Breast epithelium (tissue), 4 donors: ENCODE data around the gene TOR4A. TPM values are rescaled to one million over a fixed set of nuclear protein-coding genes. Genes with fewer than 3 reads are reported as not detected.

Experiments
- DNase-seq, 2 donors: peaks; one replicate each; pipeline ENCODE4 v3.0.0-alpha.2; 2019; ENCODE audit warnings: low spot score in 2 of 2
- H3K27ac ChIP-seq, 2 donors: fragments of 200-600 bp; sonication (generic) in 1 of 2; one replicate each; pipeline ENCODE4 v1.5.1; 2016 to 2019; ENCODE audit warnings: mild to moderate bottlenecking in 1 of 2
- H3K27me3 ChIP-seq, 2 donors: fragments of 200-600 bp; sonication (generic) in 1 of 2; one replicate each; pipeline versions ENCODE4 v1.5.1 to v1.6.0; 2017 to 2019; ENCODE audit warnings: control low read depth in 1 of 2, mild to moderate bottlenecking in 1 of 2
- H3K36me3 ChIP-seq: fragments of 200-600 bp; one replicate; pipeline ENCODE4 v1.5.1; 2019
- H3K4me1 ChIP-seq, 2 donors: fragments of 200-600 bp; sonication (generic); one replicate each; pipeline ENCODE4 v1.5.1; 2016 to 2019; ENCODE audit warnings: control low read depth in 1 of 2
- H3K4me3 ChIP-seq, 3 donors: fragments of 200-600 bp; sonication (generic); 1 replicate in 2 of 3; 2 replicates in 1 of 3; pipeline ENCODE4 v1.5.1; 2016 to 2019; ENCODE audit warnings: mild to moderate bottlenecking in 3 of 3, moderate library complexity in 2 of 3
- H3K9me3 ChIP-seq, 2 donors: fragments of 200-600 bp; sonication (generic) in 1 of 2; one replicate each; pipeline ENCODE4 v1.5.1; 2016 to 2019; ENCODE audit warnings: control low read depth in 1 of 2
- CTCF ChIP-seq, 3 donors: fragments of 450-650 bp; IDR thresholded peaks; one replicate each; pipeline ENCODE4 v1.5.1; 2016 to 2017; ENCODE audit warnings: antibody characterized with exemption in 3 of 3, mild to moderate bottlenecking in 3 of 3, moderate library complexity in 3 of 3
- POLR2A ChIP-seq: fragments of 450-650 bp; IDR thresholded peaks from one replicate; pipeline ENCODE4 v1.6.1; 2016; ENCODE audit warnings: antibody characterized with exemption, mild to moderate bottlenecking, moderate library complexity
- POLR2AphosphoS5 ChIP-seq, 3 donors: sonication (generic); formaldehyde crosslinking; IDR thresholded peaks; one replicate each; pipeline ENCODE4 v1.6.1; 2017; ENCODE audit warnings: antibody characterized with exemption in 3 of 3
- intact Hi-C: fragments of 100-400 bp; cut with DNase I; formaldehyde crosslinking; loops from one replicate; pipeline ENCODE4 v1.15.1; 2023; ENCODE audit warnings: low total_unique reads
- total RNA-seq, 3 donors: library from RNA; depleted of rRNA; stranded (reverse); fragments of >200 nt; gene quantifications; one replicate each; pipeline ENCODE4 v1.1.0, GENCODE V29; 2016

The TOR4A gene
- total RNA-seq, 3 donors from 2014 or later: 2.9 to 5.4 (median 3.7) TPM

GRCh38 chr9:137317021-137317717, 39.6 kb downstream of the TOR4A start:
- Histone ChIP-seq H3K36me3 (no peaks in the 10 kb centered on the region), H3K4me3 (no peak overlapping the region), H3K4me1 (peaks cover 0 to 7% of the 10 kb centered on the region in 2 donors), H3K27me3 (no peaks in the 10 kb centered on the region), H3K9me3 (no peaks in the 10 kb centered on the region), H3K27ac (peak overlapping the region in 1 of 2 donors; percentile 45)
- peak in 1 of 2 donors; percentile 49 for DNase-seq
- TF ChIP-seq POLR2AphosphoS5 (IDR thresholded peaks at IDR 0.05) (no peak), CTCF (IDR thresholded peaks at IDR 0.05) (no peak), POLR2A (no peak)
- intact Hi-C loops: no loop called here

GRCh38 chr9:137317718-137318511, 40.4 kb downstream of the TOR4A start:
- H3K4me1 ChIP-seq: peaks cover 0 to 7% of the 10 kb centered on the region in 2 donors
- intact Hi-C loops: no loop called here
- no peaks in the 10 kb centered on the region for H3K36me3 ChIP-seq
- TF ChIP-seq CTCF (IDR thresholded peaks at IDR 0.05) (no peak), POLR2A (no peak), POLR2AphosphoS5 (IDR thresholded peaks at IDR 0.05) (no peak)
- peak overlapping the region in 1 of 2 donors; percentile 45 for H3K27ac ChIP-seq
- H3K27me3 ChIP-seq: no peaks in the 10 kb centered on the region
- no peaks in the 10 kb centered on the region for H3K9me3 ChIP-seq
- no peak overlapping the region for H3K4me3 ChIP-seq
- no peak for DNase-seq

- no peak for DNase-seq
- intact Hi-C loops: no loop called here
- Histone ChIP-seq H3K27me3 (no peaks in the 10 kb centered on the region), H3K27ac (peak overlapping the region; percentile 8 to 45), H3K36me3 (no peaks in the 10 kb centered on the region), H3K4me3 (peak overlapping the region in 1 of 3 donors; percentile 4), H3K9me3 (no peaks in the 10 kb centered on the region), H3K4me1 (peaks cover 0 to 7% of the 10 kb centered on the region in 2 donors)
- TF ChIP-seq POLR2A (no peak), POLR2AphosphoS5 (IDR thresholded peaks at IDR 0.05) (no peak), CTCF (IDR thresholded peaks at IDR 0.05) (no peak)
Measured at GRCh38 chr9:137318602-137319001, 41.1 kb downstream of the TOR4A start.

GRCh38 chr9:137319011-137319738, 41.6 kb downstream of the TOR4A start:
- intact Hi-C loops: no loop called here
- peak in 1 of 2 donors; percentile 50 for DNase-seq
- peak overlapping the region in 1 of 3 donors; percentile 4 for H3K4me3 ChIP-seq
- no peaks in the 10 kb centered on the region for H3K27me3 ChIP-seq
- TF ChIP-seq POLR2AphosphoS5 (IDR thresholded peaks at IDR 0.05) (no peak), POLR2A (no peak), CTCF (IDR thresholded peaks at IDR 0.05) (no peak)
- H3K36me3 ChIP-seq: no peaks in the 10 kb centered on the region
- H3K27ac ChIP-seq: peak overlapping the region in 1 of 2 donors; percentile 45
- no peaks in the 10 kb centered on the region for H3K9me3 ChIP-seq
- H3K4me1 ChIP-seq: peaks cover 0 to 5% of the 10 kb centered on the region in 2 donors
